Ascending aorta (tissue), 2 donors: ENCODE data around the gene NTMT1. TPM values are rescaled to one million over a fixed set of nuclear protein-coding genes. Genes with fewer than 3 reads are reported as not detected.
"Not testable (repeated sequence)": the region's sequence is repeated elsewhere in the genome, so short reads cannot be mapped to it uniquely, and the experiment has no call there.

Experiments used
- DNase-seq, 2 donors: peaks; one replicate each; pipeline ENCODE4 v3.0.0-alpha.2; 2019; ENCODE audit warnings: low spot score in 2 of 2
- H3K27ac ChIP-seq, 2 donors: fragments of 200-600 bp; sonication (generic); one replicate each; pipeline ENCODE4 v1.5.1; 2016 to 2017; ENCODE audit warnings: mild to moderate bottlenecking in 1 of 2
- H3K27me3 ChIP-seq: fragments of 200-600 bp; sonication (generic); one replicate; pipeline ENCODE4 v1.5.1; 2017
- H3K36me3 ChIP-seq, 2 donors: fragments of 200-600 bp; sonication (generic); one replicate each; pipeline ENCODE4 v1.5.1; 2016
- H3K4me1 ChIP-seq, 2 donors: fragments of 200-600 bp; sonication (generic); one replicate each; pipeline ENCODE4 v1.5.1; 2016 to 2017; ENCODE audit warnings: mild to moderate bottlenecking in 1 of 2
- H3K4me3 ChIP-seq, 2 donors: fragments of 200-600 bp; sonication (generic); one replicate each; pipeline ENCODE4 v1.5.1; 2016 to 2017; ENCODE audit warnings: mild to moderate bottlenecking in 1 of 2
- H3K9me3 ChIP-seq, 2 donors: fragments of 200-600 bp; sonication (generic); one replicate each; pipeline ENCODE4 v1.5.1; 2016
- CTCF ChIP-seq, 3 experiments: fragments of 200-600 bp in 2 of 3; fragments of 450-650 bp in 1 of 3; sonication (generic) in 2 of 3; IDR thresholded peaks; one replicate each; pipeline ENCODE4 v1.5.1; 2016 to 2019; ENCODE audit warnings: antibody characterized with exemption in 3 of 3, mild to moderate bottlenecking in 1 of 3, moderate library complexity in 1 of 3
- intact Hi-C: fragments of 100-400 bp; cut with DNase I; formaldehyde crosslinking; loops from one replicate; pipeline ENCODE4 v1.15.1; 2023
- total RNA-seq: library from RNA; depleted of rRNA; stranded (reverse); fragments of >200 nt; gene quantifications from one replicate; pipeline ENCODE4 v1.1.0, GENCODE V29; 2016

Gene NTMT1
- total RNA-seq, 1 donor from 2014 or later = 6.9 TPM

GRCh38 chr9:129656795-129657390 is 30.9 kb downstream of the NTMT1 start:
- no peak for DNase-seq
- intact Hi-C loops = no loop called here
- H3K4me3 ChIP-seq = no peak overlapping the region

GRCh38 chr9:129661029-129661428 is 35.1 kb downstream of the NTMT1 start:
- no peaks in the 10 kb centered on the region for H3K36me3 ChIP-seq
- H3K27me3 ChIP-seq = no peaks in the 10 kb centered on the region
- H3K27ac ChIP-seq = no peak overlapping the region
- no peaks in the 10 kb centered on the region for H3K9me3 ChIP-seq
- no peak overlapping the region for H3K4me3 ChIP-seq
- peaks cover 0 to 3% of the 10 kb centered on the region in 2 donors for H3K4me1 ChIP-seq
- no peak for TF ChIP-seq CTCF (IDR thresholded peaks at IDR 0.05)
- DNase-seq = no peak
- intact Hi-C loops = no loop called here

More at GRCh38 chr9:129656795-129657390, 30.9 kb downstream of the NTMT1 start:
- Histone ChIP-seq H3K27me3 (no peaks in the 10 kb centered on the region), H3K4me1 (no peaks in the 10 kb centered on the region), H3K9me3 (no peaks in the 10 kb centered on the region), H3K27ac (no peak overlapping the region), H3K36me3 (no peaks in the 10 kb centered on the region)
- TF ChIP-seq CTCF (IDR thresholded peaks at IDR 0.05) = no peak

GRCh38 chr9:129662239-129662638 is 36.3 kb downstream of the NTMT1 start:
- DNase-seq, H3K4me3 ChIP-seq, H3K4me1 ChIP-seq, H3K9me3 ChIP-seq, H3K27ac ChIP-seq, intact Hi-C loops, H3K36me3 ChIP-seq, H3K27me3 ChIP-seq: not testable (repeated sequence)

DNA sequence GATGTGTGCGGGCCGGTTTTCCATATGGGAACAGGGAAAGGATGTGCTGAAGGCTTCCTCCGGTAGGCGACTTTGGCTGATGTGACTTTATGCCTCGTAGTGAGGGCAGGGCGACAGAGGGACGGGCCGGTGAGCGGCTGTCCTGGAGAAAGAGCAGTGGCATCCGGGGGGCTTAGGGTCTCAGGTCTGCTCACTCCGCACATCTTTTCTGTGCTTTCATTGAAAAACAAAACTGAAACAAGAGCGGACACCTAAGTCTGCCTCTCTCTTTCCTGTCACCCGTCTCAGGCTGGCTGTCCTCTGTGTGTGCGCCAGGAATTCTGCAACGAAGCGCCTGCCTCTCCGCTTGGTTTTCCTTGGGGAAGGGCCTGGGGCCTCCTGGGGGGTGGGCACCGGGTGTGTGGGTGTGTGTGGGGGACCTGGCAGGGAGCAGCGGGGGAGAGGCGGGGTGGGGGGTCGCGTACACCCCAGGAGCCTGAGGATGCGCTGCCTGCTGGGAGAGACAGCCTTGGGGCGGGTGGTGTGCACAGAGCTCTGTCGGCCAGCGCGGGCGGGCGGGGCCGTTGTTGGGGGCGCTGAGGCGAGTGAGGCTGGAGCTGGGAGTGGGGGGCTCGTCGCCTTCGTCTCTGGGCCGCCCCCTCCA is 38.9 kb downstream of the NTMT1 start:
- no peak for DNase-seq
- no peaks in the 10 kb centered on the region for H3K27me3 ChIP-seq
- peaks cover 0 to 25% of the 10 kb centered on the region in 2 donors for H3K4me1 ChIP-seq
- peak overlapping the region; percentile 63 to 74 for H3K27ac ChIP-seq
- H3K36me3 ChIP-seq = no peaks in the 10 kb centered on the region
- peak overlapping the region; percentile 59 to 76 for H3K4me3 ChIP-seq
- no peak for TF ChIP-seq CTCF (IDR thresholded peaks at IDR 0.05)
- intact Hi-C loops = loop anchor here (2.0 kb wide), 1 partner anchor 22 kb away; the partner anchor contains the start of gene ASB6
- no peaks in the 10 kb centered on the region for H3K9me3 ChIP-seq

DNA sequence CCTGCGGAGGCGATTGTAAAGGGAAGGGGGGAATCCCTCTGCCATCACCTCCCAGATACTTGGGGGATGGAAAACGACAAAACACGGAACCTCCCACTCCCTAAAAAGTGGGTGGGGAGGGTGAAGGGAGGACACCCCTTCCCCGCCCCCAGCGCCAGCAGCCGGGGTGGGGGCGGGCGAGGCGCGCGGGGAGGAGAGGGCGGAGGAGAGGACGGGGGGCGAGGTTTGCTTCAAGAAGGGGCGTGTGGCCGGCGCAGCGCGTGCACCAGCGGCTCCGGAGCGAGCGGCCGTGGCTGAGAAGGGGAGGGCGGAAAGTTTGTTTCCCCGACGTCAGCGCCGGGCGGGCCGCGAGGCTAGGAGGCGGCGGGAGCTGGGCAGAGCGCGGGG is 39.4 kb downstream of the NTMT1 start, which contains the start of gene PRRX2:
TSS of gene PRRX2 (plus strand) at position 259 of the 387 bp plus-strand sequence. CDS start 221 bp downstream, outside the sequence.
- peak in 1 of 2 donors; percentile 77 for DNase-seq
- Histone ChIP-seq H3K27ac (peak within 1 kb of the TSS; percentile 68 to 74), H3K4me3 (peak within 1 kb of the TSS; percentile 59 to 76), H3K27me3 (no peaks in the 10 kb centered on the region), H3K36me3 (no peaks in the 10 kb centered on the region), H3K9me3 (no peaks in the 10 kb centered on the region), H3K4me1 (peaks cover 0 to 30% of the 10 kb centered on the region in 2 donors)
- no peak for TF ChIP-seq CTCF (IDR thresholded peaks at IDR 0.05)
- intact Hi-C loops = loop anchor here (2.0 kb wide), 1 partner anchor 23 kb away; the partner anchor contains the start of gene ASB6
